GM19351 (cell line): Measurements from ENCODE around the gene ATAT1.

Experiments used
- ATAC-seq: cut with Tn5 transposase; IDR thresholded peaks from one replicate; pipeline ENCODE4 v1.9.1; 2021; ENCODE audit warnings: mild to moderate bottlenecking, moderate library complexity; ENCODE audit not compliant: unreplicated experiment

The ATAT1 gene

DNA sequence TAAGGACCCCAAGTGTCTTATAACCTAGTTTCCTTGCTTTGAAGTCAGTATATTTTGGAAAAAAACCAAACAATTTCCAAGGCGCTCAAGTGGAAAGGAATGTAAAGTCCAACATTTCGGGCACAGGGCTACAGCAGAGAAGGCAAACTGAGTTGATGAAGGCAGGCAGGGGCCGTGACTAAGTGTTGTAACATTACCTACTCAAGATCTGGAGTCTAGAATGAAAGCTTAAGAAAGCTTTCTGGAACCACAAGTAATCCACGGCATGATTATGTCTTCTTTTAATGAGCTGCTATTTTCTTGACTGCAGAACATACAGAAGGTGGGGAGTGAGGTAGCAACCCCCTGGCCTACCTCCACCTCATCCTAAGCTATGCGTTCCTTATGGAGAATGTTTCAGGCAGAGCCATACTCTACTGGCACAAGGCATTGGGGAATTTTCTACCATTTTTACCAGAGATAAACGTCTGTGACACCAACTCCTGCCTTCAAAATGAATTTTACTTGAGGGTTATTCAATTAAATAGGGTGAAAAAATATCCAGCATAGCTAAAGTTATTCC, 13.9 kb upstream of the ATAT1 start:
- ATAC-seq: no peak

DNA sequence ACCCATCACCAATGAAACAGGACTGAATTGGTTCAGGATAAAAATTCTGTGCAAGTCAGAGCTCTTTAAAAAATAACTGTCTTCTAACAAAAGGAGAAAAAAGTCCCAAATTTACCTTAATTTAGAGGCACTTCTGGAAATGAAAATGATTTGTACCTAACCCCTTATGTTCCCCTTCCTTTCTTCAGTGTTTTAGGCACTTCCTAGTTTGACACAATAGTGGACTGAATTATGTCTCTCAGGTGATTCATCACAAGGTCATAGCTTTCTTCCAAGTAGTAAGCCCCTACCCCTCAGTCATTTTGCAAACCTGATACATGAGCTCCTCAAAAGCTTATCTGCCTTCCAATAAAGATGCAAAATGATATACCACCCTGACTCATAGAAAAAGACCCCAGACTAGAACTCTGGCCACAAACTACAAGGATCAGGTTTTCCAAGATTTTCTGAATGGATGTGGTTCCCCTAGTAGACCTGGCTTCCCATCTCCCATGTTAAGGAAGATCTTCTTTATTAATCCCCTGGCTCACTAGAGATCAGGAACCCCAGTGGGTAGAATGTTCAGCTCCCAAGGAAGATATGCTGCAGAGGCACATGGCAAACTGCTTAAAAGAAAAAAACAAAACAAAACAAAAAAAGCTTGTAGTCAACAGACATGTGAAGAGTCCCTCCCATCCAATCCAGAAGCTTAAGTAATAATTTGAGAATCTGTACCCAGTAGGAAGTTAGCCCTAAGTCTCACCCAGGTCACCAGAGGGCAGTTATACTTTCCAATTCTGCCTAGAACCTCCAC, 13.2 kb upstream of the ATAT1 start:
- no peak for ATAC-seq

- no peak for ATAC-seq
These were observed 12.4 kb upstream of the ATAT1 start for GRCh38 chr6:30614044-30614842.

DNA sequence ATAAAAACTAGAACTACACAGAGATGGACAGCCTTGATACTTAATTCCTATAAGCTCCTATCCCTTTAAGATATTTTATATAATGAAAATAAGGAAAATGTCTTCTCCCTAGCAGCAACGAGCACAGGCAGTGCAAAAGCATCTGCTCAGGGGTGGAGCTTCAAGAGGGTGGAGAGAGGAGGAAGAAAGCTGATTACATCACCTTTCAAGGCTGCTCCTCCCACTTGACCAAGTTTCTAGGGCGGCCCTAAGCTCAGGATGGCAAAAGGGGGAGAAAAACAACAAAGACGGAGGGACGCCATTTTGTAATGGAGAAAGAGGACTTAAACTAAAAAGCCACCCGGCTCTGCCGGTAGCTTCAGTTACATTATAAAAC, 11.8 kb upstream of the ATAT1 start:
- peak; percentile 56 for ATAC-seq

- ATAC-seq: no peak
These were observed 11.3 kb upstream of the ATAT1 start for GRCh38 chr6:30615219-30615957.

- no peak for ATAC-seq
These were observed 10.5 kb upstream of the ATAT1 start for GRCh38 chr6:30615958-30616810.

DNA sequence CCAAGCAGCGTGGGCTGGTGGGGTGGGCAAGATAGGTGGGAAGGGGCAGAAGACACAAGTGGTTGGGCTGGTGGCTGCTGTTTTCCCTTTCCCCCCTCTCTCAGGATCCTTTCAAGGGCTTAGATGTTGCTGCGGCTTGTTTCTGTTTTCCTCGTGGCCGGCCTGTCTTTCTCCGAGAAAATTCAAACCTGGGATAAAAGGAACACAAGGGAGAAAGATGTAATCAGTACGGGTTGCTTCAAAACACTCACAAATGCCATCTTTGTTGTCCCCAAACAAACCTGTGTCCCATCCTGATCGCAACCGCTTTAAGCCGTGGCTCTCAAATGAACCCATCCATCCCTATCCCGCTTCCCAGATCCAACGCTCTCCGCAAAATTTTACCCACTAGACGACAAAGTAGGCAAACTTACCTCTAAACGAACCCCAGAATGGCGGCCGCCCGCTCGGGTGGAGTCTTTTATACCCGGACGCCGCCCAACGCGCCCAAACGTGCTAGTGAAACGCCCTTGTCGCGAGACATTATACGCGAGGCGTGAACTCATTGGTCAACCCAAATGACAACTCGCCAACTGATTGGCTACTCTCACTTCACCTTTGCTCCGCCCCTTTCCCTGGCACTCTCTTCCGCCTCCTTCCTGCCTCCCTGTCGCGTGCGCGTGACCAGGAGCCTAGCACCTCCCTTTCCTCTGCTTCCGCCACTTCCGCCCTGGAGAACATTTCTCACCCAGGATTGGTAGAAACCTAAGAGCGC, 9.7 kb upstream of the ATAT1 start, which contains the start of gene PPP1R10:
Gene PPP1R10 (minus strand): TSS at position 433 of the 754 bp plus-strand sequence. CDS start 7,299 bp downstream, outside the sequence.
- ATAC-seq: peak; percentile 71

DNA sequence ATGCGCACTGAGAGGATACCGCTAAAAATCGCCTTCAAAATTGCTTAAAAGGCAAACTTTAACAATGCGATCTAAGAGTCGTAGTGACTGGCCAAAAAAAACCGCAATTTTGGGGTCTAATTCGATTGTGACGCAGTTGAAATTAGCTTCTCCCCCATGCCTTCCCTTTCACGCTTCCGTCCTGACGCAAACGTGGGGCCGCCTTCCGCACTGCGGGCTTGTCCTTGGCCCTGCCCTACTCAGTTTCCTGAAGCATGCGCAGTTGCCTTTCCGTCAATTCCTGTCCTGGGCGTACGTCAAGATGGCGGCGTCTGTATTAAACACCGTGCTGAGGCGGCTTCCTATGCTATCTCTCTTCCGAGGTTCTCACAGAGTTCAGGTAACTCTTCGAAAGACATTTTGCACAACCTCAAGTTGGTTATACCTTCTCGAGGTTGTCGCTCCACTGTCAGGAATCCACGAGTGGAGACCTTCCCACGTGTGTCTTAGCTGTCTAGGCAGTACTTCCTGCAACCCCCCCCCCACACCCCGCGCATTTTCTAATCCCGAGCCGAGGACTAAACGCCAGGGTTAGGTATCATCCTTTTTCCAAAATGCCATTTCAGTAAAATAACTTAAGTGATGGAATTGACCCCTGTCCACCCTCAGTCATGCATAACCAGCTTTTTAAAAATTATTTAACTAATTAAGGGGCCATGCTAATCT, 9.0 kb upstream of the ATAT1 start, which contains the start of gene MRPS18B:
Gene MRPS18B (plus strand): TSS at position 276 of the 705 bp plus-strand sequence. CDS start 26 bp downstream, at position 302.
- ATAC-seq: peak; percentile 68

- ATAC-seq: no peak
These were observed 8.3 kb upstream of the ATAT1 start for GRCh38 chr6:30618270-30618797.

GRCh38 chr6:30619561-30619960, 7.1 kb upstream of the ATAT1 start:
- no peak for ATAC-seq

GRCh38 chr6:30625511-30625910, 1.2 kb upstream of the ATAT1 start:
- no peak for ATAC-seq

GRCh38 chr6:30635834-30636233, 9.2 kb downstream of the ATAT1 start:
- no peak for ATAC-seq

DNA sequence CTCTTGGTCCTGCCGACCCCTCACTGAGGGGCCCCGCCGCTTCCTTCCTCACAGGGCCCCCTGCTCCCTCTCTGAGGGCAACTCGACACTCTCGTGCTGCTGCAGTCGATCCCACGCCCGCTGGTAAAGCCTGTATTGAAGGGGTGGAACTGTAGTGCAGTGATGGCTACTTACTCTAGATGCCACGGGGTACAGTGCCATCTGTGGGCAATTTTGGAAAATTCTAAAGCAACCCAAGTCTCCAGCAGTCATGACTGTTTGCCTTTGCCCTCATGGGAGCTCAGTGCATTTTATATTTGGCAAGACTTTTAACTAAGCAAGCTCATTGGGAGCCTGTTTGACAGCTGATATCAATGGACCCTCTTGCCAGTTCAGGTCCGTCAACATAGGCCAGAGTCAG, 13.8 kb downstream of the ATAT1 start:
- no peak for ATAC-seq

DNA sequence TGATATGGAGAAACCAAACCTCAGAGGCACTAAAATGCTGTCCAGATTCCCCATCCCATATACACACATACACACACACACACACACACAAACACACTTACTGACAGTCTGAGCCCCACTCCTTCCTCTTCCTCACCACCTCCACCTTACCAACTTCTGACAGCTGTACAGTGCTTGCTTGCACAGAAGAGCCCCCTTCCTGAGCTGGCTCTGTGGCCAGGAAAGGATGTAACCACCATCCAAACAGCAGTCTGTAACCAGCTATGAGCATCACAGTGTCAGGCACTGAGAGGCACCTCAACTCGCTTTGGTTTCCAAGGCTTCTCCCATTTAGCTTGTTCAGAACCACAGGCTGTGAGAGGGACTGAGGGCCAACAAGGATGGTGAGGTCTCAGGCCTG, 14.4 kb downstream of the ATAT1 start:
- ATAC-seq: no peak

GRCh38 chr6:30643656-30644055, 17.0 kb downstream of the ATAT1 start:
- no peak for ATAC-seq

DNA sequence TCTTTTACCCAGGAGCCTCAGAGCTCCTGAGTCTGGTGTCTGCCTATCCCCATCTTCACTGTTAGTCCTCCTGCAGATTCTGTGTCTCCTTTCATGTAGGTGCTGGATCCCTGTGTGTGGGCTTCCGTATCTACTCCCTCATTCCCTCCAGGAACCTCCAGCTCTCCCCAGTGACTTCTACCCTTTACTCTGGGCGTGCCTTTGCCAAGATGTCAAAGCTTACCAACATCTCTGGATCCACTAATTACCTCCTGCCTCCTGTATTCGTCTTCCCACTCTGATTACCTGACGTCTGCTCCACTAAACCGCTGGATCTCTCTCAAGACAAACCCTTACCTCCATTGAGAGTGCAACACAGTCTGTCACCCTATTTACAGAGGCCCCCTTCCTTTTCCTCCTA, 18.1 kb downstream of the ATAT1 start:
- ATAC-seq: no peak

DNA sequence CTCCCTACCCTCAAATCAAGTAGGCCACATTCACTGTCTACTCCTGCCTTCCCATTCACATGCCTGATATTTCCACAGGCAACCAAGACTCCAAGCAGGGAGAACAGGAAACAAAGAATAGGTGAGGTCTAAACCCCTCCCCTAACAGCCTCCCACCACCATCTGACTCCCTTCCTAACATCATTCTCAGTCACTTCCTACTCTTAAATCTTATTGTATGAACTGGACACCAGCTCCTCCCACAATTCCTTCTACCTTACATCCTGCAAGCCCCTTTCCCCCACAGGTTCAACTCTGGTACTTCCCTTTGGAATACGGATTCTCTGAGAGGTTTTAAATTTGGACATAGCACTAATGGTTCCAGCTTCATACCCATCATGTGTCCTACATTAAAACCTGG, 19.3 kb downstream of the ATAT1 start:
- ATAC-seq: no peak

- peak; percentile 52 for ATAC-seq
These were observed 20.0 kb downstream of the ATAT1 start, which contains the start of gene C6orf136 for GRCh38 chr6:30646450-30647241. Gene C6orf136, plus strand, starts transcription at chr6:30647133. Its CDS starts 99 bp downstream, at chr6:30647232.
